ENCODE measurements around the gene BSCL2.

The BSCL2 gene

DNA sequence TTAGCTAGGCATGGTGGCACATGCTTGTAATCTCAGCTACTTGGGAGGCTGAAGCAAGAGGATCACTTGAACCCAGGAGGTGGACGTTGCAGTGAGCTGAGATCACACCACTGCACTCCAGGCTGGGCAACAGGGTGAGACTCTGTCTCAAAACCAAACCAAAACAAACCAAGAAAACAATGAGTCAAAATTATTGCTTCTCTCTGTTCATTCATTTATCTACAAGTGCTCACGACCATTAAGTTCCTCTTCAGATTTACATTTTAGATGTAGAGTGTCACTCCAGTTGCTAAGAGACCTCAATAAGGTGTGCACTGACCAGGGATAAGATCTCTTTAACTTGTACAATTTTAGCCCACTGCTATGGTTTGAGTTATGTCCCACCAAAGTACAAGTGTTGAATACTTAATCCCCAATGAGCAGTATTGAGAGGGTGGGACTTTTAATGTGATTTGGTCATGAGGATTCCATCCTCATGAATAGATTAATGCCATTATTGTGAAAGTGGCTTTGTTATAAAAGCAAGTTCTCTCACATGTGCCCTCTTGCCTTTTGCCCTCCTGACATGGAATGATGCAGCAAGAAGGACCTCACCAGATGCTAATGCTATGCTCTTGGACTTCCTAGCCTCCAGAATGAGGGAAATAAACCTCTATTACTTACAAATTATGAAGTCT, 12.2 kb upstream of the BSCL2 start:
- H3K4me3 ChIP-seq (ENCODE audit: low read depth, low read length), result no peak overlapping the region
- TF ChIP-seq, protein P1, sequence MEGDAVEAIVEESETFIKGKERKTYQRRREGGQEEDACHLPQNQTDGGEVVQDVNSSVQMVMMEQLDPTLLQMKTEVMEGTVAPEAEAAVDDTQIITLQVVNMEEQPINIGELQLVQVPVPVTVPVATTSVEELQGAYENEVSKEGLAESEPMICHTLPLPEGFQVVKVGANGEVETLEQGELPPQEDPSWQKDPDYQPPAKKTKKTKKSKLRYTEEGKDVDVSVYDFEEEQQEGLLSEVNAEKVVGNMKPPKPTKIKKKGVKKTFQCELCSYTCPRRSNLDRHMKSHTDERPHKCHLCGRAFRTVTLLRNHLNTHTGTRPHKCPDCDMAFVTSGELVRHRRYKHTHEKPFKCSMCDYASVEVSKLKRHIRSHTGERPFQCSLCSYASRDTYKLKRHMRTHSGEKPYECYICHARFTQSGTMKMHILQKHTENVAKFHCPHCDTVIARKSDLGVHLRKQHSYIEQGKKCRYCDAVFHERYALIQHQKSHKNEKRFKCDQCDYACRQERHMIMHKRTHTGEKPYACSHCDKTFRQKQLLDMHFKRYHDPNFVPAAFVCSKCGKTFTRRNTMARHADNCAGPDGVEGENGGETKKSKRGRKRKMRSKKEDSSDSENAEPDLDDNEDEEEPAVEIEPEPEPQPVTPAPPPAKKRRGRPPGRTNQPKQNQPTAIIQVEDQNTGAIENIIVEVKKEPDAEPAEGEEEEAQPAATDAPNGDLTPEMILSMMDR (IDR thresholded peaks at IDR 0.05; ENCODE audit: low read depth, low read length, missing control alignments), result no peak
- in situ Hi-C loops (cut with HindIII; ENCODE audit: low sequenced_read_pairs), result no loop called here
- DNase-seq (ENCODE audit: low read depth), result no peak

DNA sequence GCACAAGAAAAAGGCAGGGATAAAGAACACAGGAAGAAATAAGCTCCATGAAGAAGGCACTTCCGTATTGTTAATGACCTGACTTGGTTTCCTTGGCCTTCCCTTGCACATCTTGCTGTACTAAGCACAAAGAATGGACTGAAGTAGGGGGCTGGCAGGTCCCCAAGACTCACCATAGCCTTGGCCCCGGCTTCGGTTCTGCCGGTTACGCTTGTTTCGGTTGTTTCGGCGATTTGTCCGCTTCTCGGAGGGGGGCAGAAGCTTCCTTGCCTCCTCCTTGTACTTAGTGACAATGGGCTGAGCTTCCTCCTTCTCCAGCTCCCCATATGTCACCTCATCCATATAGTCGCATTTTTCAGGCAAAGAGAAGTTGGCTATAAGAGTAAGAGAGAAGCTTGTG, 9.6 kb upstream of the BSCL2 start:
- DNase-seq (ENCODE audit: low read depth), result no peak
- TF ChIP-seq, protein P1 (IDR thresholded peaks at IDR 0.05; ENCODE audit: low read depth, low read length, missing control alignments), result no peak
- in situ Hi-C loops (cut with HindIII; ENCODE audit: low sequenced_read_pairs), result no loop called here
- H3K4me3 ChIP-seq (ENCODE audit: low read depth, low read length), result no peak overlapping the region

DNA sequence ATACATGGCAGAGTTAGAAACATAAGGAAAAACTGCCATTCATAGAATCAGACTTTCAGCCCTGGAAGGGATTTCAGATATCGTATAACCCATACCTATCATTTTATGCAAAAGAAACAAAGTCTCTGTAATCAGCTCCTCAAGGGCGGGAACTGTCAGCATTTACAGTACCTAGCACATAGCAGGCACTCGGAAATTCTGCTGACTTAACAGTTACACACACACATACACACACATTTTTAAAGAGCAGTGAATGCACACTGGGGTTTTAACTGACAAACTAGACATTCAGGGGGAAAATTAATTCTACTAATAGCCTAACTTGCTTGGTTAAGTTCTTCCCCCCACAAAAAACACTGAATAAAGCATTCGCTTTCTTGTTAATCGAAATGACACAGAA, 9.0 kb upstream of the BSCL2 start:
- in situ Hi-C loops (cut with HindIII; ENCODE audit: low sequenced_read_pairs), result no loop called here
- no peak overlapping the region for H3K4me3 ChIP-seq (ENCODE audit: low read depth, low read length)
- DNase-seq (ENCODE audit: low read depth), result no peak
- TF ChIP-seq, protein P1 (IDR thresholded peaks at IDR 0.05; ENCODE audit: low read depth, low read length, missing control alignments), result no peak

DNA sequence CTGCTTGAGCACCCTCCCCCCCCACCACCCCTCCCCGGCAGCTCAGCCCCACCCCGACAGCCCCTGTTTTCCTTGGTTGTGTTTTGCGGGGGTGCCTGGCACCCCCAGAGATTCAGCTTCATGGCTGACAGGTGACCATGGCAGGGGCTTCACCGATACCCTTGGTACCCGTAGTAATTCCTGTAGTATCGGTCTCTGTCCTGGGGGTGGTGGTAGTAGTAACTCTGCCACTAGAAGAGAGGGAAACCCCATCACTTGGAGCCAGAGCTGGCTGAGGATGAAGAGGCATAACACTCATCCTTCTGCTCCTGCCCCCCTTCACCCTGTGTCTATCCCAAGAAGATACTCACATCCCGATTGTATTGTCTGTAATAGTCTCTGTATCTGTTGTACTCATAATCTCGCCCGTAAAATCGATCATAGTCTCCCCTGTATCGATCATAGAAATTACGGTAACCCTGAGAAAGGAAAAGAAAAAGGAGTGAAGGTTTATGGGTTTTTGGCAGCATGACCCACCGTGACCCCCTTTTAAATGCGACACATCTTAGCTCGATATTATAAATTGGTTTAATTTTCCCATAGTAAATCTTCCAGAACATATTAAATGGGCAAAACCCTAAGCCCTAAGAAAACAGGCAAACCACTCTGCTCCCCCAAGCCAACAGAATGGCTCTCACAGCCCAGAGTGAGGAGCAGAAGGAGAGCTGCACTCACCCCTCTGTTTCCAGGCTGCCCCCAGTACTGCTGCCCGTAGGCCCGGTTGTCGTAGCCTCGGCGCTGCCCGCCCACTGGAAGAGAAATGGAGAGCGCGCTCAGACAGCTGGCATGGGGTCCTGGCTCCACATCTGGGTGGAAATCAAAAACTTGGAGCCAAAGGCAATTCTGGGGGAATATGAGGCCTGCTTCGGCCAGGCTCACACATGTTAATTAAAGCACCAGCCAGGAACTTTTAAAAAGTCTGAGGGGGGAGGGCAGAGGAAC, 8.2 kb upstream of the BSCL2 start:
- in situ Hi-C loops (cut with HindIII; ENCODE audit: low sequenced_read_pairs), result no loop called here
- no peak for DNase-seq (ENCODE audit: low read depth)
- TF ChIP-seq, protein P1 (IDR thresholded peaks at IDR 0.05; ENCODE audit: low read depth, low read length, missing control alignments), result no peak
- no peak overlapping the region for H3K4me3 ChIP-seq (ENCODE audit: low read depth, low read length)

DNA sequence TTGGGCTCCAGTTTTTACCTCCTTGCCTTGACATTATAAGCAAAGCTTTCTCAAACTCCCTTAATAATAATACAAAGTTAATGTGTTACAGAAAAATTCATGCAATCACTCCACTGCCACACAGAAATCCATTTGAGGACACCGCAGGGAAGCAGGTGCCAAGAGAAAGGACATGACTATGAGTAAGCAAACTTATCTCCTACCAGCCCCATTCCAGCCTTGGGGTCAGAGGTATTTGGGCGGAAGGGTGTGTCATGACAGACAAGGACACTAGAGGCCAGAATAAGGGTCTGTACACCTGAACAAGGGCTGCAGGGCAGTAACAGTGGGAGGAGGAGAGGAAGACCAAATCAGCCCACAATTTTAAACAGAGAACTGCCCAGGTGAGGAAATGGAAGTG, 6.1 kb upstream of the BSCL2 start:
- DNase-seq (ENCODE audit: low read depth), result no peak
- H3K4me3 ChIP-seq (ENCODE audit: low read depth, low read length), result no peak overlapping the region
- in situ Hi-C loops (cut with HindIII; ENCODE audit: low sequenced_read_pairs), result no loop called here

DNA sequence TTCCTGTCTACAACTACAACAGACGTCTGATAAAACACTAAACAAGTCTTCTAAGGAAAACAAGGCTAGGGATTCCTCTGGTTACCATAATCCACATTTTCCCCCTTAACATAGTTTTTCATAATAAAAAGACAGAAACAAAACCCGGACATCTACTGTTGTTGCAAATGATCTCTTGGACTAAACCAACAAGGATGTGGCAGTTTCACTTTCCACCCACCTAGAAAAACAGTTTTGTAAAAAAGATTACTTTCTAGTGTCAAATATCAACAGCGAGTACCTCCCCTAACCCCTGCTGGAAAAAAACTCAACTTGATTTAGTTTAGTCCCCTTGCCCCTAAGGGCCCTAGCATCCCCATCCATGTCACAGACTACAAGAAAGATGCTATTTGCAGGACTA, 5.6 kb upstream of the BSCL2 start:
- TF ChIP-seq, protein P1 (IDR thresholded peaks at IDR 0.05; ENCODE audit: low read depth, low read length, missing control alignments), result no peak
- in situ Hi-C loops (cut with HindIII; ENCODE audit: low sequenced_read_pairs), result no loop called here

More for the DNA sequence above, 6.1 kb upstream of the BSCL2 start:
- TF ChIP-seq, protein P1 (IDR thresholded peaks at IDR 0.05; ENCODE audit: low read depth, low read length, missing control alignments), result no peak

More for the DNA sequence above, 5.6 kb upstream of the BSCL2 start:
- no peak for DNase-seq (ENCODE audit: low read depth)
- no peak overlapping the region for H3K4me3 ChIP-seq (ENCODE audit: low read depth, low read length)

All from astrocyte of the cerebellum (primary cell).